Measurements from ENCODE around the gene VOPP1. TPM values are rescaled to one million over a fixed set of nuclear protein-coding genes. Genes with fewer than 3 reads are reported as not detected.

The VOPP1 gene
- total and polyA plus RNA-seq, 4 experiments from 2014 or later, result 43.0 to 98.7 (median 90.7) TPM

DNA sequence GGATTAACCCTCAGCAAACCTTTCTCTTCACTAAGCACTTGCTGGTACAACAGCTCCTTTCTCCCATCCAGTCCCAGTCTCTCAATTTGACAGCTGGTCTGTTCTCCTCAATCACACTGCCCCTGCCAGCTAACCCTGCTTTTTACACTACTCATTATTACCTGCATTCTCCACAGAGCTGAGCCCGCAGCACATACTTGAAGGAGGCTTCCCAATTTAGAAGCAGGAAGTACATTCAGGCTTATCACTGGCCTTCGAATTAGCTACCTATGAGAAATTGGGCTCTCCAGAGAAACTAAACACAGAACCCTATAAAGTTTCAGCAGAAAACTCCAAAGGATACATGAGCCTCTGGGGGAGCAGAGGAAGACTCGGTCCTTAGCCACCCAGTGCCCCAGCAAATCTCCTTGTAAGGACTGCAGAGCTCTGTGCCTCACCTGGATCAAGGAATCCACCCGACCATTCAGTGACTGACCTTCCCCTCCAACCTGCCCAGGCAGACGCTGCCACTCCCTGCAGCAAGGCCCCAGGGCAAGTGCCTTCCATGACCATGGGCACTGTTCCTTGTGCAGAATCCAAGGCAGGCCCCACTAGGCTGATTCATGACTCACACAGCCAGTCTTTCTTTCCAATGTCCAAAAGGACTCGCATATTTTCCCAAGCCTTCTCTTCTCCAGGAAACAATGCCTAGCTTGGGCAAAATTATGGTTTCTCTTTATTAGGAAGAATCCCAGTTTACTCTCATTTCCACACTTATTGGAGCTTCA, 68.0 kb downstream of the VOPP1 start:
- Mint-ChIP-seq H3K27me3 (no peaks in the 10 kb centered on the region), H3K27ac (peak overlapping the region; percentile 4 to 87 (median 62)), H3K9me3 (no peaks in the 10 kb centered on the region), H3K4me1 (peaks cover 44 to 86% (median 62%) of the 10 kb centered on the region in 4 donors), H3K36me3 (peaks cover 29 to 57% of the 10 kb centered on the region in 2 donors), H3K4me3 (no peak overlapping the region)
- Histone ChIP-seq H3K36me3 (ENCODE audit: insufficient read depth, low read length) (peaks cover 9% of the 10 kb centered on the region), H3K9me3 (ENCODE audit: control insufficient read depth in 1 of 2, low read length in 2 of 2) (no peaks in the 10 kb centered on the region), H3K27ac (ENCODE audit: low read depth, low read length) (no peak overlapping the region), H3K27me3 (ENCODE audit: insufficient read depth, low read length) (no peaks in the 10 kb centered on the region), H3K4me3 (ENCODE audit: low read length in 2 of 2) (no peak overlapping the region), H3K4me1 (ENCODE audit: insufficient read depth, low read length) (peaks cover 45% of the 10 kb centered on the region)
- intact Hi-C loops (cut with micrococcal nuclease), result no loop called here
- POLR2A ChIA-PET (ENCODE audit: partially characterized antibody), result interaction anchor here (1.1 kb wide), 1 partner anchor 28 kb away, joined by 3 read pairs; no protein-coding TSS in a partner anchor
- CTCF ChIA-PET (ENCODE audit: partially characterized antibody), result interaction anchor here (1.4 kb wide), 1 partner anchor 71 kb away, joined by 4 read pairs; no protein-coding TSS in a partner anchor
- DNase-seq, result no peak

DNA sequence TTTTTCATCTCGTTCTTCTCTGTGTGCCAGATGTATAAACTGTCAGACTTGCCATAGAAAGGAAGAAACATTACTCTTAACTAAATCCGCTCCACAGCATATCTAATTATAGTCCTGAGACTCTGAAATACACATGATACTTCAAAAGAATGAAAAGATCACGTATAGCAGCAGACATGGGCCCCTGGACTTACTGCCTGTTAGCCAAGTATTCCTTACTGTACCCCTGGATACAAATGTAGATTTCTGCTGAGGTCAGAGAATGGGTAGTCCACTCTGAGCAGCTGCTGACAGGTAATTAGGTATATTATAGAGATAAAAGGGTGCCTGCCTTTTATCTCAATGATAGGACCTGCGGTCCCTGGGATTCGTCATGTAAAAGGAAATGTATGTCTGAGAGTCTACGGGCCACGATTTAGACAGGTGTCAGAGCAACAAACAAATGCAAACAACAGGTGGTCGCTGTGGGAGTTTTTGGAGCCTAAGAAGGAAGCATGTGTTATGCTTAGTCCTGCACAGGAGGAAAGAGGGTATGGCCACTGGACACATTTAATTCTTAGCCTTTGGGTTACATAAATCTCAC, 69.4 kb downstream of the VOPP1 start:
- Mint-ChIP-seq H3K9me3 (no peaks in the 10 kb centered on the region), H3K27ac (peak overlapping the region in 4 of 7 donors; percentile 15 to 89 (median 60)), H3K4me3 (peak overlapping the region in 2 of 8 donors; percentile 21 to 58), H3K36me3 (peaks cover 29 to 60% of the 10 kb centered on the region in 2 donors), H3K27me3 (no peaks in the 10 kb centered on the region), H3K4me1 (peaks cover 50 to 88% (median 71%) of the 10 kb centered on the region in 4 donors)
- H3K36me3 ChIP-seq (ENCODE audit: insufficient read depth, low read length), result peaks cover 10% of the 10 kb centered on the region
- peaks cover 54% of the 10 kb centered on the region for H3K4me1 ChIP-seq (ENCODE audit: insufficient read depth, low read length)
- no peak overlapping the region for H3K4me3 ChIP-seq (ENCODE audit: low read length in 2 of 2)
- intact Hi-C loops (cut with micrococcal nuclease), result no loop called here
- no peaks in the 10 kb centered on the region for H3K9me3 ChIP-seq (ENCODE audit: control insufficient read depth in 1 of 2, low read length in 2 of 2)
- ChIA-PET POLR2A (ENCODE audit: partially characterized antibody) (no interaction called here), CTCF (ENCODE audit: partially characterized antibody) (interaction anchor here (0.9 to 1.4 kb wide), 4 partner anchors 13 to 572 kb away, joined by 3 to 4 read pairs (median 3); no protein-coding TSS in a partner anchor)
- H3K27ac ChIP-seq (ENCODE audit: low read depth, low read length), result no peak overlapping the region
- DNase-seq, result no peak
- no peaks in the 10 kb centered on the region for H3K27me3 ChIP-seq (ENCODE audit: insufficient read depth, low read length)

DNA sequence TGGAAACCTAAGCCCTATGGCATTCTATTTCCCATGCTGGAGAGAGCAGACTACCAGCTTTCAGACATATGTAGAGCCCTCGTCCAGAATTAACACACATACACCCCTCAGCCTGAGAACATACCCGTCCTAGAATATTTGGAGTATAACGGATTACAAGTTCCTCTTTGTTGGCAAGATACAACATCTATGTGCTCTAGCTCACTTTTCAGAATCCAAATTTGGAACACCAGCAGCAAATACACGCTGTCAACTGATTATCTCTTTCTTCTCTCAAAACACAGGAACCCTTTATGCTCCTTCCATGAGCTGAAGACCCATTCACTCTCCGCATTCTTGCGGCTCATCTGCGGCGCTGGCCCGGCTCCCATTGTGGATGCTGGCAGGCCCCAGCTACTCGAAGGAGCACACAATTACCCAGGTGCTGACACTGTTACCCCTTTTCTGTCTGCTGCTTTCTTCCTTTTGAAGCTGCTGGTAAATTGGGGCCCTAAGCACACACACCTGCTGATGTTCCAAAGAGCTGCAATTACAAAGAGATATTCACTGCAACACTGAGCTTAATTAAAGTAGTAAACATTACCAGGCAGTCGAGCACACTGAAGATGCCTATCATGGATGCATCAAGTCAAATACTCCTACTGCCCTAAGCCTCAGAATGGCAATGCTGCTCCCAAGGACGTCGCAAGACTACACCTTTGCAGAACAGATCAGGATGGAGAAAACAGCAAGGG, 70.0 kb downstream of the VOPP1 start:
- Mint-ChIP-seq H3K36me3 (peaks cover 23 to 61% of the 10 kb centered on the region in 2 donors), H3K9me3 (no peaks in the 10 kb centered on the region), H3K27me3 (no peaks in the 10 kb centered on the region), H3K4me1 (peaks cover 46 to 82% (median 65%) of the 10 kb centered on the region in 4 donors), H3K27ac (peak overlapping the region in 4 of 7 donors; percentile 9 to 77 (median 36)), H3K4me3 (no peak overlapping the region)
- DNase-seq, result no peak
- intact Hi-C loops (cut with micrococcal nuclease), result no loop called here
- Histone ChIP-seq H3K27me3 (ENCODE audit: insufficient read depth, low read length) (no peaks in the 10 kb centered on the region), H3K9me3 (ENCODE audit: control insufficient read depth in 1 of 2, low read length in 2 of 2) (no peaks in the 10 kb centered on the region), H3K36me3 (ENCODE audit: insufficient read depth, low read length) (peaks cover 13% of the 10 kb centered on the region), H3K27ac (ENCODE audit: low read depth, low read length) (no peak overlapping the region), H3K4me1 (ENCODE audit: insufficient read depth, low read length) (peaks cover 58% of the 10 kb centered on the region), H3K4me3 (ENCODE audit: low read length in 2 of 2) (no peak overlapping the region)
- ChIA-PET POLR2A (ENCODE audit: partially characterized antibody) (interaction anchor here (1.3 kb wide), 1 partner anchor 31 kb away, joined by 4 read pairs; no protein-coding TSS in a partner anchor), CTCF (ENCODE audit: partially characterized antibody) (interaction anchor here (0.7 to 1.2 kb wide), 6 partner anchors 14 to 572 kb away, joined by 3 read pairs; no protein-coding TSS in a partner anchor)

DNA sequence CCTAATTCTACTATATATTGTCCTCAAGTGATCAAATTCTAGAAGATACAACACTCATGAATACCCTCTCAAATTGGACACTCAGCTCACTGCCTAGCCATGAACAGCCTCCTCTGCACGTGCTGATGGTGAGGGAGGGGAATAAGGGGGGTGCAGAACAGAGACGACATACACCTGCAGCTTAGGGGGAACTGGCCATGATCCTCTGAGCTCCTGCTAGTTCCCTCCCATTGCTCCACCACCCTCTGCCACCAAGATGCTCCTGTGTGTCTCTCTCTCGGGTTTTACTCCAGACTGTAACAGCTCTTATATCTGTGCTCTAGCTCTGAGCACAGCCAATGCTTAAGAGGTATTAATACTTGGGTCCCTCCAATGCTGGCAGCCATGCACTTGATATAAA, 70.7 kb downstream of the VOPP1 start:
- H3K4me1 Mint-ChIP-seq, result peaks cover 46 to 87% (median 63%) of the 10 kb centered on the region in 4 donors
- H3K27ac Mint-ChIP-seq, result peak overlapping the region in 5 of 7 donors; percentile 22 to 39 (median 25)
- CTCF ChIA-PET (ENCODE audit: partially characterized antibody), result interaction anchor here (0.7 to 1.3 kb wide), 7 partner anchors 14 to 573 kb away, joined by 3 to 4 read pairs (median 3); no protein-coding TSS in a partner anchor
- peaks cover 58% of the 10 kb centered on the region for H3K4me1 ChIP-seq (ENCODE audit: insufficient read depth, low read length)
- H3K9me3 ChIP-seq (ENCODE audit: control insufficient read depth in 1 of 2, low read length in 2 of 2), result no peaks in the 10 kb centered on the region
- peaks cover 30 to 60% of the 10 kb centered on the region in 2 donors for H3K36me3 Mint-ChIP-seq
- intact Hi-C loops (cut with micrococcal nuclease), result no loop called here
- no peaks in the 10 kb centered on the region for H3K27me3 ChIP-seq (ENCODE audit: insufficient read depth, low read length)
- H3K9me3 Mint-ChIP-seq, result no peaks in the 10 kb centered on the region
- H3K4me3 Mint-ChIP-seq, result no peak overlapping the region
- no peaks in the 10 kb centered on the region for H3K27me3 Mint-ChIP-seq
- DNase-seq, result no peak
- H3K36me3 ChIP-seq (ENCODE audit: insufficient read depth, low read length), result peaks cover 16% of the 10 kb centered on the region
- POLR2A ChIA-PET (ENCODE audit: partially characterized antibody), result interaction anchor here (0.9 to 1.3 kb wide), 2 partner anchors 31 to 71 kb away, joined by 3 to 4 read pairs; no protein-coding TSS in a partner anchor
- no peak overlapping the region for H3K27ac ChIP-seq (ENCODE audit: low read depth, low read length)
- H3K4me3 ChIP-seq (ENCODE audit: low read length in 2 of 2), result no peak overlapping the region

DNA sequence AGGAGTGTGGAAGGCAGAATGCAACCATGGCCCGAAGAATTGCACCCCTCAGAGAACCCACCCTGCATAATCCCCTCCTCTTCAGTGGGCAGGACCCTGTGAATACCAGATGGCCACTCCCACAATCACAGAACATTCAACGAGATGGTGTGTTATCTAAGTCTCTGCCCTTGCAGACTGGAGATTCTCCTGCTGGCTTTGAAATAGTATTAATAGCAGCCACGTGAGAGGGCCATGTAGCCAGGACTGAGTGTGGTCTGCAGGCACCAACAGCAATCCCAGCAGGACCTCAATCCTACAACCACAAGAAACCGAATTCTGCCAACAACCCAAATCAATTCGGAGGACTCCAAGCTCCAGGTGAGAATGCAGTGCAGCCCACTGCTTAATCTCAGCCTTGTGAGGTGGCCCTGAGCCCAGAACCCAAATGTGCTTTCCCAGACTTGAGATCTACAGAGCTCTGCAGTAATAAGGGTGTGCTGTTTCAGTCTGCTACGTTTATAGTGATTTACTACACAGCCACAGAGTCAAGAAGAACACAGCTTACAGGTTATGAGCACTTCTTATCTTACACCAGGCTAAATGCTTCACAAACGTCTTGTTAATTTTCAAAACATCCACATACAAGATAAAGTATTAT, 72.1 kb downstream of the VOPP1 start:
- Mint-ChIP-seq H3K9me3 (no peaks in the 10 kb centered on the region), H3K27ac (peak overlapping the region in 3 of 7 donors; percentile 16 to 67 (median 53)), H3K36me3 (peaks cover 41 to 71% of the 10 kb centered on the region in 2 donors), H3K4me3 (no peak overlapping the region), H3K4me1 (peaks cover 43 to 86% (median 58%) of the 10 kb centered on the region in 4 donors), H3K27me3 (no peaks in the 10 kb centered on the region)
- Histone ChIP-seq H3K27ac (ENCODE audit: low read depth, low read length) (no peak overlapping the region), H3K4me1 (ENCODE audit: insufficient read depth, low read length) (peaks cover 57% of the 10 kb centered on the region), H3K9me3 (ENCODE audit: control insufficient read depth in 1 of 2, low read length in 2 of 2) (no peaks in the 10 kb centered on the region), H3K27me3 (ENCODE audit: insufficient read depth, low read length) (no peaks in the 10 kb centered on the region), H3K36me3 (ENCODE audit: insufficient read depth, low read length) (peaks cover 26% of the 10 kb centered on the region), H3K4me3 (ENCODE audit: low read length in 2 of 2) (no peak overlapping the region)
- CTCF ChIA-PET (ENCODE audit: partially characterized antibody), result interaction anchor here (1.2 to 1.3 kb wide), 3 partner anchors 13 to 32 kb away, joined by 3 to 4 read pairs (median 3); no protein-coding TSS in a partner anchor
- intact Hi-C loops (cut with micrococcal nuclease), result no loop called here
- POLR2A ChIA-PET (ENCODE audit: partially characterized antibody), result interaction anchor here (0.9 to 1.1 kb wide), 2 partner anchors 15 to 21 kb away, joined by 3 read pairs; no protein-coding TSS in a partner anchor
- DNase-seq, result no peak

DNA sequence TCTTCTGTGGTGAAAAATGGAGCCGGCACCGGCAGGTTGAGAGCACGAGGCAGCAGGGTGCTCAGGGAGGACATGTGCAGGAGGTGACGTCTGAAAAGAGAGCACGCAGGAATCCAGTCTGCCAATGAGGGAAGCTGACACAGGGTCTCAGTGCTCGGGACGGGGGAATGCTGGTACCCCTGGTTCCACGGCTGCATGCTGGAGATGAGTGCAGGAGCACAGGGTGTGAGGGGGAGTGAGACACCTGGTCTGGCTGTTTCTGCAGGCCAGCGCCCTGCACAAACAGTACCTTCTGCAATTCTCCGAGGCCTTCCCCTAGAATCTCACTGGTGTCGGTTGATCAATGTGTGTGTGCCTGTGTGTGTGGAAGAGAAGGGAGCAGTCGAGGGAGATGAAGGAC, 72.7 kb downstream of the VOPP1 start:
- Mint-ChIP-seq H3K36me3 (peaks cover 38 to 71% of the 10 kb centered on the region in 2 donors), H3K4me3 (peak overlapping the region in 1 of 8 donors; percentile 19), H3K27ac (peak overlapping the region in 5 of 7 donors; percentile 44 to 81 (median 67)), H3K9me3 (no peaks in the 10 kb centered on the region), H3K4me1 (peaks cover 43 to 86% (median 53%) of the 10 kb centered on the region in 4 donors), H3K27me3 (no peaks in the 10 kb centered on the region)
- peaks cover 32% of the 10 kb centered on the region for H3K36me3 ChIP-seq (ENCODE audit: insufficient read depth, low read length)
- intact Hi-C loops (cut with micrococcal nuclease), result no loop called here
- no peak overlapping the region for H3K27ac ChIP-seq (ENCODE audit: low read depth, low read length)
- POLR2A ChIA-PET (ENCODE audit: partially characterized antibody), result interaction anchor here (0.9 to 1.1 kb wide), 2 partner anchors 15 to 20 kb away, joined by 3 read pairs; no protein-coding TSS in a partner anchor
- CTCF ChIA-PET (ENCODE audit: partially characterized antibody), result no interaction called here
- peaks cover 57% of the 10 kb centered on the region for H3K4me1 ChIP-seq (ENCODE audit: insufficient read depth, low read length)
- H3K9me3 ChIP-seq (ENCODE audit: control insufficient read depth in 1 of 2, low read length in 2 of 2), result no peaks in the 10 kb centered on the region
- H3K27me3 ChIP-seq (ENCODE audit: insufficient read depth, low read length), result no peaks in the 10 kb centered on the region
- H3K4me3 ChIP-seq (ENCODE audit: low read length in 2 of 2), result no peak overlapping the region
- no peak for DNase-seq

All from CD4-positive, alpha-beta memory T cell (primary cell).